PC-3 (cell line): Measurements from ENCODE around the gene MAP4K2. TPM values are rescaled to one million over a fixed set of nuclear protein-coding genes. Genes with fewer than 3 reads are reported as not detected.

Experiments
- ATAC-seq: fragments of 200-7000 bp; cut with Tn5 transposase; 2 replicates; pipeline ENCODE4 v1.9.1; 2020; ENCODE audit warnings: mild to moderate bottlenecking, moderate library complexity
- BruUV-seq: library from RNA; stranded (reverse); fragments of 400-500 nt; replicated peaks from 2 replicates; lab custom pipeline; 2021; lab: Mats Ljungman, UMichigan
- CTCF ChIA-PET: fragments of 300-600 bp; sonication (Branson Sonifier 250); formaldehyde crosslinking; loops from one replicate; lab custom pipeline; 2022; ENCODE audit warnings: antibody characterized with exemption; lab: Charles Lee
- POLR2A ChIA-PET: fragments of 300-600 bp; sonication (Branson Sonifier 250); formaldehyde crosslinking; loops from one replicate; lab custom pipeline; 2022; ENCODE audit warnings: antibody characterized with exemption; ENCODE audit not compliant: unreplicated experiment; lab: Charles Lee
- DNase-seq: peaks from one replicate; pipeline ENCODE4 v3.0.0-alpha.2; 2015
- H2AFZ ChIP-seq: fragments of 300-600 bp; sonication (generic); 2 replicates; pipeline ENCODE4 v1.6.0; 2016; ENCODE audit warnings: antibody characterized with exemption, low read length
- H3F3A ChIP-seq: fragments of 300-600 bp; sonication (generic); one replicate; pipeline ENCODE4 v1.6.0; 2017; ENCODE audit warnings: antibody characterized with exemption, low read length, control low read depth, mild to moderate bottlenecking; ENCODE audit not compliant: unreplicated experiment
- H3K27ac ChIP-seq: fragments of 300-600 bp; sonication (generic); 2 replicates; pipeline ENCODE4 v1.5.1; 2016; ENCODE audit warnings: mild to moderate bottlenecking, low read length
- H3K27me3 ChIP-seq: fragments of 300-600 bp; sonication (generic); 2 replicates; pipeline ENCODE4 v1.6.1; 2016; ENCODE audit warnings: low read length, mixed read lengths
- H3K36me3 ChIP-seq: fragments of 300-600 bp; sonication (generic); 2 replicates; pipeline ENCODE4 v1.6.1; 2016; ENCODE audit warnings: low read depth, mixed run types, low read length, mixed read lengths
- H3K4me1 ChIP-seq: fragments of 300-600 bp; sonication (generic); 2 replicates; pipeline ENCODE4 v1.5.1; 2016; ENCODE audit warnings: low read length; ENCODE audit not compliant: insufficient read depth
- H3K4me2 ChIP-seq: fragments of 300-600 bp; sonication (generic); 2 replicates; pipeline ENCODE4 v1.6.0; 2016; ENCODE audit warnings: low read length
- H3K4me3 ChIP-seq: fragments of 300-600 bp; sonication (generic); 2 replicates; pipeline ENCODE4 v1.5.1; 2016; ENCODE audit warnings: mild to moderate bottlenecking, low read length, mixed read lengths
- H3K79me2 ChIP-seq: fragments of 300-600 bp; sonication (generic); 2 replicates; pipeline ENCODE4 v1.6.1; 2017; ENCODE audit warnings: low read length, mixed read lengths
- H3K9ac ChIP-seq: fragments of 300-600 bp; sonication (generic); 2 replicates; pipeline ENCODE4 v1.6.0; 2016; ENCODE audit warnings: mild to moderate bottlenecking, low read length
- H3K9me2 ChIP-seq: fragments of 300-600 bp; sonication (generic); replicated peaks from 2 replicates; pipeline ENCODE4 v1.6.1; 2016; ENCODE audit warnings: mixed run types, low read length, mixed read lengths
- H3K9me3 ChIP-seq: fragments of 300-600 bp; sonication (generic); 2 replicates; pipeline ENCODE4 v1.6.1; 2016; ENCODE audit warnings: low read length, mixed read lengths
- H4K20me1 ChIP-seq: fragments of 300-600 bp; sonication (generic); 2 replicates; pipeline ENCODE4 v1.6.1; 2016; ENCODE audit warnings: low read length, mixed read lengths
- EZH2 ChIP-seq: fragments of 300-600 bp; sonication (generic); IDR thresholded peaks from one replicate; pipeline ENCODE4 v1.6.1; 2017; ENCODE audit warnings: antibody characterized with exemption, mild to moderate bottlenecking, low read length; ENCODE audit not compliant: unreplicated experiment
- EZH2phosphoT487 ChIP-seq: fragments of 300-600 bp; sonication (generic); IDR thresholded peaks from 2 replicates; pipeline ENCODE4 v1.6.1; 2018; ENCODE audit warnings: mild to moderate bottlenecking, antibody characterized with exemption, low read length, borderline replicate concordance
- intact Hi-C: fragments of 100-400 bp; cut with micrococcal nuclease; formaldehyde crosslinking; loops from 2 replicates; pipeline ENCODE4 v1.9.0; 2023
- total RNA-seq: library from RNA; depleted of rRNA; stranded (reverse); fragments of >200 nt; gene quantifications from 2 replicates; pipeline ENCODE4 v1.2.3, GENCODE V29; 2014
- TF ChIP-seq, protein P1 (sequence below): fragments of 300-600 bp; sonication (generic); conservative IDR thresholded peaks from 2 replicates; pipeline ENCODE4 v1.5.1; 2017; ENCODE audit warnings: antibody characterized with exemption, low read depth, mild to moderate bottlenecking, low read length

The MAP4K2 gene
- total RNA-seq, 1 experiment from 2014 or later = 55.6 TPM

- no peak overlapping the region for H2AFZ ChIP-seq
- BruUV-seq = no TSS peak
- no peaks in the 10 kb centered on the region for H3K9me2 ChIP-seq
- H3K36me3 ChIP-seq = peaks cover 99% of the 10 kb centered on the region
- peaks cover 32% of the 10 kb centered on the region for H3F3A ChIP-seq
- no peak overlapping the region for H3K27ac ChIP-seq
- H3K4me2 ChIP-seq = no peak overlapping the region
- peaks cover 97% of the 10 kb centered on the region for H3K79me2 ChIP-seq
- TF ChIP-seq, protein P1, sequence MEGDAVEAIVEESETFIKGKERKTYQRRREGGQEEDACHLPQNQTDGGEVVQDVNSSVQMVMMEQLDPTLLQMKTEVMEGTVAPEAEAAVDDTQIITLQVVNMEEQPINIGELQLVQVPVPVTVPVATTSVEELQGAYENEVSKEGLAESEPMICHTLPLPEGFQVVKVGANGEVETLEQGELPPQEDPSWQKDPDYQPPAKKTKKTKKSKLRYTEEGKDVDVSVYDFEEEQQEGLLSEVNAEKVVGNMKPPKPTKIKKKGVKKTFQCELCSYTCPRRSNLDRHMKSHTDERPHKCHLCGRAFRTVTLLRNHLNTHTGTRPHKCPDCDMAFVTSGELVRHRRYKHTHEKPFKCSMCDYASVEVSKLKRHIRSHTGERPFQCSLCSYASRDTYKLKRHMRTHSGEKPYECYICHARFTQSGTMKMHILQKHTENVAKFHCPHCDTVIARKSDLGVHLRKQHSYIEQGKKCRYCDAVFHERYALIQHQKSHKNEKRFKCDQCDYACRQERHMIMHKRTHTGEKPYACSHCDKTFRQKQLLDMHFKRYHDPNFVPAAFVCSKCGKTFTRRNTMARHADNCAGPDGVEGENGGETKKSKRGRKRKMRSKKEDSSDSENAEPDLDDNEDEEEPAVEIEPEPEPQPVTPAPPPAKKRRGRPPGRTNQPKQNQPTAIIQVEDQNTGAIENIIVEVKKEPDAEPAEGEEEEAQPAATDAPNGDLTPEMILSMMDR = no peak
- TF ChIP-seq EZH2phosphoT487 (no peak), EZH2 (no peak)
- POLR2A ChIA-PET = no interaction called here
- peaks cover 17% of the 10 kb centered on the region for H3K4me1 ChIP-seq
- H3K27me3 ChIP-seq = no peaks in the 10 kb centered on the region
- H3K4me3 ChIP-seq = no peak overlapping the region
- no peaks in the 10 kb centered on the region for H3K9me3 ChIP-seq
- ATAC-seq (no peak), DNase-seq (no peak)
- H4K20me1 ChIP-seq = peaks cover 99% of the 10 kb centered on the region
- CTCF ChIA-PET = interaction anchor here (0.7 kb wide), 1 partner anchor 735 kb away, joined by 4 read pairs; no protein-coding TSS in a partner anchor
- H3K9ac ChIP-seq = no peak overlapping the region
- intact Hi-C loops = no loop called here
Measured at GRCh38 chr11:64771861-64772260, 31.2 kb downstream of the MAP4K2 start.

GRCh38 chr11:64770120-64770519, 32.9 kb downstream of the MAP4K2 start:
- TF ChIP-seq, protein P1 = no peak
- TF ChIP-seq EZH2 (no peak), EZH2phosphoT487 (no peak)
- Histone ChIP-seq H3K27ac (no peak overlapping the region), H3K4me3 (no peak overlapping the region), H3K27me3 (no peaks in the 10 kb centered on the region), H2AFZ (no peak overlapping the region), H3K36me3 (peaks cover 91% of the 10 kb centered on the region), H3K79me2 (peaks cover 80% of the 10 kb centered on the region), H3K9ac (no peak overlapping the region), H3K4me1 (no peaks in the 10 kb centered on the region), H3F3A (peaks cover 35% of the 10 kb centered on the region), H3K4me2 (no peak overlapping the region), H4K20me1 (peaks cover 89% of the 10 kb centered on the region), H3K9me3 (no peaks in the 10 kb centered on the region), H3K9me2 (no peaks in the 10 kb centered on the region)
- CTCF ChIA-PET = no interaction called here
- ATAC-seq (no peak), DNase-seq (no peak)
- BruUV-seq = no TSS peak
- intact Hi-C loops = no loop called here
- POLR2A ChIA-PET = no interaction called here

GRCh38 chr11:64769283-64769682, 33.7 kb downstream of the MAP4K2 start:
- CTCF ChIA-PET = no interaction called here
- DNase-seq = no peak
- H3K9me3 ChIP-seq = no peaks in the 10 kb centered on the region
- peaks cover 71% of the 10 kb centered on the region for H3K79me2 ChIP-seq
- intact Hi-C loops = no loop called here
- H3F3A ChIP-seq = peaks cover 44% of the 10 kb centered on the region
- H3K9ac ChIP-seq = no peak overlapping the region
- no peak for ATAC-seq
- H3K27me3 ChIP-seq = no peaks in the 10 kb centered on the region
- TF ChIP-seq EZH2 (no peak), EZH2phosphoT487 (no peak)
- TF ChIP-seq, protein P1 = no peak
- peaks cover 91% of the 10 kb centered on the region for H3K36me3 ChIP-seq
- H4K20me1 ChIP-seq = peaks cover 89% of the 10 kb centered on the region
- H3K9me2 ChIP-seq = no peaks in the 10 kb centered on the region
- TSS peak; percentile 0 for BruUV-seq
- no peak overlapping the region for H3K4me3 ChIP-seq
- H3K4me2 ChIP-seq = no peak overlapping the region
- no peak overlapping the region for H2AFZ ChIP-seq
- POLR2A ChIA-PET = no interaction called here
- no peak overlapping the region for H3K27ac ChIP-seq
- no peaks in the 10 kb centered on the region for H3K4me1 ChIP-seq
